Gastrocnemius medialis (tissue), 4 donors: ENCODE data around the gene C1QTNF6. TPM values are rescaled to one million over a fixed set of nuclear protein-coding genes. Genes with fewer than 3 reads are reported as not detected.

ENCODE experiments used
- ATAC-seq, 2 donors: fragments of 150-250 bp; one replicate each; pipeline ENCODE4 v1.9.1; 2016
- DNase-seq, 2 donors: peaks; one replicate each; pipeline ENCODE4 v3.0.0-alpha.2; 2019
- H3K27ac ChIP-seq, 4 donors: fragments of 200-600 bp; sonication (generic); 1 replicate in 1 of 4; 2 replicates in 3 of 4; pipeline ENCODE4 v1.5.1; 2016 to 2018; ENCODE audit warnings: mild to moderate bottlenecking in 2 of 4, moderate library complexity in 1 of 4
- H3K27me3 ChIP-seq, 3 donors: fragments of 200-600 bp; sonication (generic) in 2 of 3; 1 replicate in 1 of 3; 2 replicates in 2 of 3; pipeline versions ENCODE4 v1.5.1 to v1.6.0; 2016 to 2019; ENCODE audit warnings: mild to moderate bottlenecking in 1 of 3, moderate library complexity in 1 of 3
- H3K36me3 ChIP-seq, 2 donors: fragments of 200-600 bp; sonication (generic) in 1 of 2; one replicate each; pipeline ENCODE4 v1.5.1; 2017 to 2018
- H3K4me1 ChIP-seq, 2 donors: fragments of 200-600 bp; sonication (generic) in 1 of 2; one replicate each; pipeline ENCODE4 v1.5.1; 2016 to 2017; ENCODE audit warnings: mild to moderate bottlenecking in 2 of 2
- H3K4me3 ChIP-seq, 4 donors: fragments of 200-600 bp; sonication (generic) in 3 of 4; 1 replicate in 1 of 4; 2 replicates in 3 of 4; pipeline ENCODE4 v1.5.1; 2016 to 2019; ENCODE audit warnings: mild to moderate bottlenecking in 2 of 4
- H3K9me3 ChIP-seq, 3 donors: fragments of 200-600 bp; sonication (generic) in 2 of 3; 1 replicate in 1 of 3; 2 replicates in 2 of 3; pipeline ENCODE4 v1.5.1; 2016 to 2019
- POLR2A ChIP-seq, 2 donors: fragments of 450-650 bp; IDR thresholded peaks; one replicate each; pipeline ENCODE4 v1.6.1; 2017; ENCODE audit warnings: antibody characterized with exemption in 2 of 2, mild to moderate bottlenecking in 2 of 2, moderate library complexity in 2 of 2
- in situ Hi-C, 4 donors: fragments of 200-750 bp; cut with MboI; loops; one replicate each; pipeline versions ENCODE4 v1.15.0 to v1.8.0; 2017; ENCODE audit warnings: low sequenced_read_pairs in 4 of 4
- intact Hi-C: fragments of 100-400 bp; cut with DNase I; formaldehyde crosslinking; loops from one replicate; pipeline ENCODE4 v1.15.1; 2023; ENCODE audit warnings: low total_unique reads
- total RNA-seq, 4 donors: library from RNA; depleted of rRNA; stranded (reverse); fragments of >200 nt; gene quantifications; one replicate each; pipeline versions ENCODE4 v1.1.0 to v1.2.3, GENCODE V29; 2016
- TF ChIP-seq, protein P1 (sequence below), 5 experiments: fragments of 450-650 bp in 3 of 5; fragments of 200-600 bp in 2 of 5; sonication (generic) in 2 of 5; IDR thresholded peaks in 4 of 5; conservative IDR thresholded peaks in 1 of 5; 1 replicate in 4 of 5; 2 replicates in 1 of 5; pipeline ENCODE4 v1.5.1; 2016 to 2019; ENCODE audit warnings: antibody characterized with exemption in 5 of 5, mild to moderate bottlenecking in 3 of 5, moderate library complexity in 3 of 5

C1QTNF6 gene
- total RNA-seq, 4 donors from 2014 or later: 0.46 to 1.00 (median 0.84) TPM

DNA sequence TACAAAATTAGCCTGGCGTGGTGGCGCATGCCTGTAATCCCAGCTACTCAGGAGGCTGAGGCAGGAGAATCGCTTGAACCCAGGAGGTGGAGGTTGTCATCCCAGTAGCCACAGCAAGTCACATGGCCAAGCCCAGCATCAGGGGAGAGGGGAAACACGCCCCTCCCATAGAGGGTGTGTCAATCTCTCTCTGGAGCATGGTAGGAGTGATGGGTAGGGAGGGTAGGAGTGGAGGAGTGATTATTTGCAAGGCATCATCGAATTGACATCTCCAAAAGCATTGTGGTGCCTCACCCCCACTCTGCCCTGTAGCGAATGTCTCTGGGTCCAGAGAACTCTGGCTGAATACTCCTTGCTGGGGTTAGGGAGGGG, 30.3 kb upstream of the C1QTNF6 start:
- Histone ChIP-seq H3K27ac (no peak overlapping the region), H3K27me3 (peaks cover 0 to 22% (median 0%) of the 10 kb centered on the region in 3 donors), H3K4me1 (no peaks in the 10 kb centered on the region), H3K36me3 (no peaks in the 10 kb centered on the region), H3K4me3 (no peak overlapping the region), H3K9me3 (no peaks in the 10 kb centered on the region)
- in situ Hi-C loops (loop anchor here in 1 of 4 donors (25.0 kb wide), 1 partner anchor 131 kb away; no protein-coding TSS in a partner anchor), intact Hi-C loops (no loop called here)
- no peak for DNase-seq
- no peak for ATAC-seq
- TF ChIP-seq POLR2A (IDR thresholded peaks at IDR 0.05): no peak
- TF ChIP-seq, protein P1, sequence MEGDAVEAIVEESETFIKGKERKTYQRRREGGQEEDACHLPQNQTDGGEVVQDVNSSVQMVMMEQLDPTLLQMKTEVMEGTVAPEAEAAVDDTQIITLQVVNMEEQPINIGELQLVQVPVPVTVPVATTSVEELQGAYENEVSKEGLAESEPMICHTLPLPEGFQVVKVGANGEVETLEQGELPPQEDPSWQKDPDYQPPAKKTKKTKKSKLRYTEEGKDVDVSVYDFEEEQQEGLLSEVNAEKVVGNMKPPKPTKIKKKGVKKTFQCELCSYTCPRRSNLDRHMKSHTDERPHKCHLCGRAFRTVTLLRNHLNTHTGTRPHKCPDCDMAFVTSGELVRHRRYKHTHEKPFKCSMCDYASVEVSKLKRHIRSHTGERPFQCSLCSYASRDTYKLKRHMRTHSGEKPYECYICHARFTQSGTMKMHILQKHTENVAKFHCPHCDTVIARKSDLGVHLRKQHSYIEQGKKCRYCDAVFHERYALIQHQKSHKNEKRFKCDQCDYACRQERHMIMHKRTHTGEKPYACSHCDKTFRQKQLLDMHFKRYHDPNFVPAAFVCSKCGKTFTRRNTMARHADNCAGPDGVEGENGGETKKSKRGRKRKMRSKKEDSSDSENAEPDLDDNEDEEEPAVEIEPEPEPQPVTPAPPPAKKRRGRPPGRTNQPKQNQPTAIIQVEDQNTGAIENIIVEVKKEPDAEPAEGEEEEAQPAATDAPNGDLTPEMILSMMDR (IDR thresholded peaks at IDR 0.05 in 4 of 5, conservative IDR thresholded peaks at IDR 0.05 in 1 of 5): no peak

DNA sequence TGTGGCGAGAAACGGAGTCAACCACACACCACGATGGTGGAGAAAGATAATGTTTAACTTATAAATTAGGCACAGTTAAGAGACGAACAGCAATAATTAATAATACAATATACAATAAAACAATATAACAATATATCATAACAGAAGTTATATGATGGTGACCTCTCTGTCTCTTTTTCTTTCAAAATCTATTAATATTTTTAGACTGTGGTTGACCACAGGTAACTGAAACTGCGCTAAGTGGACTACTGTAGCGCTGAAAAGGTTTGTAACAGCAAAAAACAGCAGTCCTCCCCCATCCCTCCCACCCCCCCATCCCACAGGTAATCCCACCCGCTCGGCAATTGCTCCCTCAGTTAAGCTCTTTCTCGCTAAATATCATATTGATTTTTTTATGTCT, 27.8 kb upstream of the C1QTNF6 start:
- TF ChIP-seq POLR2A (IDR thresholded peaks at IDR 0.05): no peak
- TF ChIP-seq, protein P1 (IDR thresholded peaks at IDR 0.05 in 4 of 5, conservative IDR thresholded peaks at IDR 0.05 in 1 of 5): no peak
- ATAC-seq: no peak
- intact Hi-C loops: no loop called here
- in situ Hi-C loops: loop anchor here in 1 of 4 donors (25.0 kb wide), 1 partner anchor 129 kb away; no protein-coding TSS in a partner anchor
- Histone ChIP-seq H3K27ac (no peak overlapping the region), H3K4me3 (no peak overlapping the region), H3K4me1 (no peaks in the 10 kb centered on the region), H3K27me3 (peaks cover 0 to 24% (median 7%) of the 10 kb centered on the region in 3 donors), H3K36me3 (no peaks in the 10 kb centered on the region), H3K9me3 (no peaks in the 10 kb centered on the region)
- no peak for DNase-seq

DNA sequence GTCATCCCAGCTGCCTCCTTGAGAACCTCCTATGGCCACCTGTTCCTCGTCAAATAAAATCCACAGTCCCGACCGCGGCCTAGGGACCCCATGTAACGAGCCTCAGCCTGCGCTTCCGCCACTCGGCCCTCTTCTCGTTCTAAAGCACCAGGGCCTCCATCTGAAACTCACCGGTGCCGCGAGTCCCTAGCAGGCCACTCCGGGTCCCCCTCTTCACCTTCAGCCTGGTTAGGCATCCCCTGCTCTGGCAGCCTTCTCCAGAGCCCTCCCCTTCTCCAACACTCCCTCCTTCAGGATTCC, 26.6 kb upstream of the C1QTNF6 start:
- no peak for DNase-seq
- no peak for ATAC-seq
- Histone ChIP-seq H3K9me3 (no peaks in the 10 kb centered on the region), H3K27ac (no peak overlapping the region), H3K36me3 (no peaks in the 10 kb centered on the region), H3K4me3 (no peak overlapping the region), H3K27me3 (peaks cover 0 to 16% (median 7%) of the 10 kb centered on the region in 3 donors), H3K4me1 (no peaks in the 10 kb centered on the region)
- intact Hi-C loops: no loop called here
- TF ChIP-seq, protein P1 (IDR thresholded peaks at IDR 0.05 in 4 of 5, conservative IDR thresholded peaks at IDR 0.05 in 1 of 5): no peak
- no peak for TF ChIP-seq POLR2A (IDR thresholded peaks at IDR 0.05)
- in situ Hi-C loops: loop anchor here in 1 of 4 donors (25.0 kb wide), 1 partner anchor 127 kb away; no protein-coding TSS in a partner anchor

DNA sequence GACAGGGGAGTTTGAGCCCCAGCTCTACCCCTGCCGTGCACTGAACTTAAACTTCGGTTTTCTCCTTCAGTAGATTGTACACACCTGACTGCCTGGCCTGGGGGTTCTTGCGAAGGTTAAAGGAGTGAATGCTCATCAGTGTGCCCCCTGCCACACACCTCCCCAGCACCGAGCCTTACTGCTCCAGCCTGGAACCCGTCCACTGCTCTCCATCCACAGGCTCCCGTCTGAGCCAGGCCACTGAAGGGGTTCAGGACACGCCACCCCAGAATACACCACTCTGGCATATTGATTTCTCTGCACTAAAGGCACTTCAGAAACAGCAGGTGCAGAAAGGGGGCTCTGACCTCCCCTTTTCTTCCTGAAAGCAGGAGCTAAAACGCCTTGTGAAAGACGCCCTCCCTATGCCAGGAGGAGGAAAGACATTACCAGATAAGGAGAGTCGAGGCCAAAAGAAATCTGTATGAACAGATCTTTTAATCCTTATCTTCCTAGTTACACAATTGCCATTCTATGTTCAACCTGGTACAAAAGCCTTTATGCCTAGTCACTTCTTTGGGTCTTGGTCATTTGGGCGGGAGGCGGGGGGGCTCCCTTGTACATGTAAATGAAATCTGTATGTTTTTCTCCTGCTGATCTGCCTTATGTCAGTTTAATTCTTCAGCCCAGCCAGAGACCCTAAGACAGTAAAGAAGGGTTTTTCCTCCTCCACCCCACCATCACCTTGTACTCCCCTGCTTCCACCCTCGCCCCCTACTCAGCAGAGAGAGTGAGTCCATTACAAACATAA, 26.1 kb upstream of the C1QTNF6 start:
- no peaks in the 10 kb centered on the region for H3K9me3 ChIP-seq
- H3K4me1 ChIP-seq: no peaks in the 10 kb centered on the region
- intact Hi-C loops: no loop called here
- in situ Hi-C loops: loop anchor here in 1 of 4 donors (25.0 kb wide), 1 partner anchor 127 kb away; no protein-coding TSS in a partner anchor
- H3K27me3 ChIP-seq: peaks cover 0 to 11% (median 7%) of the 10 kb centered on the region in 3 donors
- DNase-seq (no peak), ATAC-seq (no peak)
- TF ChIP-seq POLR2A (IDR thresholded peaks at IDR 0.05): no peak
- TF ChIP-seq, protein P1 (IDR thresholded peaks at IDR 0.05 in 4 of 5, conservative IDR thresholded peaks at IDR 0.05 in 1 of 5): no peak
- H3K36me3 ChIP-seq: no peaks in the 10 kb centered on the region
- H3K27ac ChIP-seq: no peak overlapping the region
- H3K4me3 ChIP-seq: no peak overlapping the region
